ENCODE data around the gene MBD1.

DNA sequence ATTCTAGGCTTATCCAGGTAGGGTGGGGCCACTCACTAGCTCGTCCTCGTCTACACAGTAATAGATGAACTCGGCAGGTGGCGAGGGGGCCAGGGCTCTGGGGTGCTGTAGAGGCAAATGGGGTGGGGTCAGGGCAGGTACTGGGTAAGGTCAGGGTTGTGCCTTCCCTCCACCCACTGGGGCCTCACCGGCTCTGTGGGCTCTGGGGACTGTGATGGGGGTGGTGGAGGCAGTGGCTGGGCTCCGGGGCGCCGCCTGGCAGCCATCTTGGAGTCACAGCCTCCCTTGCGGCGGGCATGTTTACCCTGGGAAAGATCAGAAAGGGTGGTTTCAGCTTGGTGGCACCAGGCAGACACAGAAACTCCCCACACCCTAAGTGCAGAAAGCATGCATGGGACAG lies 6.4 kb downstream of the MBD1 start:
- TF ChIP-seq, protein P1, sequence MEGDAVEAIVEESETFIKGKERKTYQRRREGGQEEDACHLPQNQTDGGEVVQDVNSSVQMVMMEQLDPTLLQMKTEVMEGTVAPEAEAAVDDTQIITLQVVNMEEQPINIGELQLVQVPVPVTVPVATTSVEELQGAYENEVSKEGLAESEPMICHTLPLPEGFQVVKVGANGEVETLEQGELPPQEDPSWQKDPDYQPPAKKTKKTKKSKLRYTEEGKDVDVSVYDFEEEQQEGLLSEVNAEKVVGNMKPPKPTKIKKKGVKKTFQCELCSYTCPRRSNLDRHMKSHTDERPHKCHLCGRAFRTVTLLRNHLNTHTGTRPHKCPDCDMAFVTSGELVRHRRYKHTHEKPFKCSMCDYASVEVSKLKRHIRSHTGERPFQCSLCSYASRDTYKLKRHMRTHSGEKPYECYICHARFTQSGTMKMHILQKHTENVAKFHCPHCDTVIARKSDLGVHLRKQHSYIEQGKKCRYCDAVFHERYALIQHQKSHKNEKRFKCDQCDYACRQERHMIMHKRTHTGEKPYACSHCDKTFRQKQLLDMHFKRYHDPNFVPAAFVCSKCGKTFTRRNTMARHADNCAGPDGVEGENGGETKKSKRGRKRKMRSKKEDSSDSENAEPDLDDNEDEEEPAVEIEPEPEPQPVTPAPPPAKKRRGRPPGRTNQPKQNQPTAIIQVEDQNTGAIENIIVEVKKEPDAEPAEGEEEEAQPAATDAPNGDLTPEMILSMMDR (IDR thresholded peaks at IDR 0.05; ENCODE audit: insufficient read depth, low read length) = no peak
- TF ChIP-seq, protein P2, sequence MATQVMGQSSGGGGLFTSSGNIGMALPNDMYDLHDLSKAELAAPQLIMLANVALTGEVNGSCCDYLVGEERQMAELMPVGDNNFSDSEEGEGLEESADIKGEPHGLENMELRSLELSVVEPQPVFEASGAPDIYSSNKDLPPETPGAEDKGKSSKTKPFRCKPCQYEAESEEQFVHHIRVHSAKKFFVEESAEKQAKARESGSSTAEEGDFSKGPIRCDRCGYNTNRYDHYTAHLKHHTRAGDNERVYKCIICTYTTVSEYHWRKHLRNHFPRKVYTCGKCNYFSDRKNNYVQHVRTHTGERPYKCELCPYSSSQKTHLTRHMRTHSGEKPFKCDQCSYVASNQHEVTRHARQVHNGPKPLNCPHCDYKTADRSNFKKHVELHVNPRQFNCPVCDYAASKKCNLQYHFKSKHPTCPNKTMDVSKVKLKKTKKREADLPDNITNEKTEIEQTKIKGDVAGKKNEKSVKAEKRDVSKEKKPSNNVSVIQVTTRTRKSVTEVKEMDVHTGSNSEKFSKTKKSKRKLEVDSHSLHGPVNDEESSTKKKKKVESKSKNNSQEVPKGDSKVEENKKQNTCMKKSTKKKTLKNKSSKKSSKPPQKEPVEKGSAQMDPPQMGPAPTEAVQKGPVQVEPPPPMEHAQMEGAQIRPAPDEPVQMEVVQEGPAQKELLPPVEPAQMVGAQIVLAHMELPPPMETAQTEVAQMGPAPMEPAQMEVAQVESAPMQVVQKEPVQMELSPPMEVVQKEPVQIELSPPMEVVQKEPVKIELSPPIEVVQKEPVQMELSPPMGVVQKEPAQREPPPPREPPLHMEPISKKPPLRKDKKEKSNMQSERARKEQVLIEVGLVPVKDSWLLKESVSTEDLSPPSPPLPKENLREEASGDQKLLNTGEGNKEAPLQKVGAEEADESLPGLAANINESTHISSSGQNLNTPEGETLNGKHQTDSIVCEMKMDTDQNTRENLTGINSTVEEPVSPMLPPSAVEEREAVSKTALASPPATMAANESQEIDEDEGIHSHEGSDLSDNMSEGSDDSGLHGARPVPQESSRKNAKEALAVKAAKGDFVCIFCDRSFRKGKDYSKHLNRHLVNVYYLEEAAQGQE (IDR thresholded peaks at IDR 0.05; ENCODE audit: insufficient replicate concordance, low read depth) = no peak
- TF ChIP-seq POLR2AphosphoS5 (IDR thresholded peaks at IDR 0.05; ENCODE audit: low read depth) (no peak), GABPA (IDR thresholded peaks at IDR 0.05; ENCODE audit: low read depth) (no peak), SPI1 (IDR thresholded peaks at IDR 0.05; ENCODE audit: borderline replicate concordance, low read depth) (no peak)

Measured in HL-60 (cell line).